NCI-H748 (cell line): ENCODE measurements around the gene RAB19.
A peak's percentile ranks its signal among the peaks of the same experiment; 100 is the strongest.
"Not testable (repeated sequence)": the region's sequence is repeated elsewhere in the genome, so short reads cannot be mapped to it uniquely, and the experiment has no call there.

Experiments
- DNase-seq: peaks from one replicate; lab custom pipeline; 2025; ENCODE audit not compliant: unreplicated experiment; lab: John Stamatoyannopoulos, UW

Gene RAB19

GRCh38 chr7:140453273-140453672, 49.4 kb downstream of the RAB19 start:
- DNase-seq, result no peak

GRCh38 chr7:140453785-140454656, 50.2 kb downstream of the RAB19 start:
- DNase-seq, result not testable (repeated sequence)

- DNase-seq, result no peak
Observed at GRCh38 chr7:140454657-140455015, 50.8 kb downstream of the RAB19 start.

GRCh38 chr7:140455743-140456142, 51.9 kb downstream of the RAB19 start:
- no peak for DNase-seq

GRCh38 chr7:140456551-140457051, 52.7 kb downstream of the RAB19 start:
- DNase-seq, result no peak

GRCh38 chr7:140458201-140458600, 54.3 kb downstream of the RAB19 start:
- DNase-seq, result no peak

- no peak for DNase-seq
Observed at GRCh38 chr7:140458916-140459315, 55.1 kb downstream of the RAB19 start.

- DNase-seq, result no peak
Observed at GRCh38 chr7:140463111-140463510, 59.3 kb downstream of the RAB19 start.

GRCh38 chr7:140475747-140476333, 72.0 kb downstream of the RAB19 start:
- DNase-seq, result peak; percentile 80

- no peak for DNase-seq
Observed at GRCh38 chr7:140476698-140477261, 72.9 kb downstream of the RAB19 start.
